ENCODE measurements around the gene MAP2K5.

DNA sequence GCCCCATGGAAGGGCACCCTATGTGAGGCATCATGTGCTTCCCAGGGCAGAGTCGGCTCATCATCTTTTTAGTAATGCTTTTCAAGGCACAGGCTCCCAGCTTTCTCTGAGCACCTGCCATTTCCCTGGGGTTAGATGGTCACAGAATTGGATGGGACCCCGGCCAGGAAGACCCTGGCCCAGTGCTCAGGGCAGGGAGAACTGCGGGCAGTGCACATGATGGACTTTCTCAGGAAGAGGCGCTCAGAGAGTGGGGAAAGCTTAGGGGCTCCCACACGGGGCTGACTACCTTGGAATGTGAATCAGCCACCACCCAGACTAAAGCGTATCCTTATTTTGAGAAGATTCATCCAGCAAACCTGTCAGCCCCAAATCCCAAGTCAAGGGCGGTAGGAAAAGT is 266.3 kb downstream of the MAP2K5 start:
- TF ChIP-seq, protein P1, sequence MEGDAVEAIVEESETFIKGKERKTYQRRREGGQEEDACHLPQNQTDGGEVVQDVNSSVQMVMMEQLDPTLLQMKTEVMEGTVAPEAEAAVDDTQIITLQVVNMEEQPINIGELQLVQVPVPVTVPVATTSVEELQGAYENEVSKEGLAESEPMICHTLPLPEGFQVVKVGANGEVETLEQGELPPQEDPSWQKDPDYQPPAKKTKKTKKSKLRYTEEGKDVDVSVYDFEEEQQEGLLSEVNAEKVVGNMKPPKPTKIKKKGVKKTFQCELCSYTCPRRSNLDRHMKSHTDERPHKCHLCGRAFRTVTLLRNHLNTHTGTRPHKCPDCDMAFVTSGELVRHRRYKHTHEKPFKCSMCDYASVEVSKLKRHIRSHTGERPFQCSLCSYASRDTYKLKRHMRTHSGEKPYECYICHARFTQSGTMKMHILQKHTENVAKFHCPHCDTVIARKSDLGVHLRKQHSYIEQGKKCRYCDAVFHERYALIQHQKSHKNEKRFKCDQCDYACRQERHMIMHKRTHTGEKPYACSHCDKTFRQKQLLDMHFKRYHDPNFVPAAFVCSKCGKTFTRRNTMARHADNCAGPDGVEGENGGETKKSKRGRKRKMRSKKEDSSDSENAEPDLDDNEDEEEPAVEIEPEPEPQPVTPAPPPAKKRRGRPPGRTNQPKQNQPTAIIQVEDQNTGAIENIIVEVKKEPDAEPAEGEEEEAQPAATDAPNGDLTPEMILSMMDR (IDR thresholded peaks at IDR 0.05), result no peak
- no peak for TF ChIP-seq POLR2A (IDR thresholded peaks at IDR 0.05)
